Nephron (organoid): Measurements from ENCODE around the gene MILR1.

Experiments used
- H3K27ac Mint-ChIP-seq, 3 experiments: 2 replicates each; pipeline ENCODE4 v1.8.0; 2020; ENCODE audit warnings: mixed read lengths in 3 of 3, mild to moderate bottlenecking in 2 of 3, moderate library complexity in 1 of 3
- H3K27me3 Mint-ChIP-seq: 2 replicates; pipeline ENCODE4 v1.8.0; 2021; ENCODE audit warnings: low read depth, mild to moderate bottlenecking, moderate library complexity, mixed read lengths
- H3K36me3 Mint-ChIP-seq: 2 replicates; pipeline ENCODE4 v1.8.0; 2020; ENCODE audit warnings: low read depth, mixed read lengths
- H3K4me1 Mint-ChIP-seq: 2 replicates; pipeline ENCODE4 v1.8.0; 2020; ENCODE audit warnings: mixed read lengths
- H3K4me3 Mint-ChIP-seq, 3 experiments: 2 replicates each; pipeline ENCODE4 v1.8.0; 2020; ENCODE audit warnings: mild to moderate bottlenecking in 3 of 3, mixed read lengths in 3 of 3, moderate library complexity in 2 of 3
- H3K9me3 Mint-ChIP-seq: 2 replicates; pipeline ENCODE4 v1.8.0; 2020; ENCODE audit warnings: mixed read lengths
- TF ChIP-seq, protein P1 (sequence below), 3 experiments: fragments of 200-600 bp; sonication (generic); IDR thresholded peaks; one replicate each; pipeline ENCODE4 v1.5.0; 2021; ENCODE audit warnings: antibody characterized with exemption in 3 of 3; ENCODE audit not compliant: unreplicated experiment in 3 of 3

MILR1 gene, protein sequence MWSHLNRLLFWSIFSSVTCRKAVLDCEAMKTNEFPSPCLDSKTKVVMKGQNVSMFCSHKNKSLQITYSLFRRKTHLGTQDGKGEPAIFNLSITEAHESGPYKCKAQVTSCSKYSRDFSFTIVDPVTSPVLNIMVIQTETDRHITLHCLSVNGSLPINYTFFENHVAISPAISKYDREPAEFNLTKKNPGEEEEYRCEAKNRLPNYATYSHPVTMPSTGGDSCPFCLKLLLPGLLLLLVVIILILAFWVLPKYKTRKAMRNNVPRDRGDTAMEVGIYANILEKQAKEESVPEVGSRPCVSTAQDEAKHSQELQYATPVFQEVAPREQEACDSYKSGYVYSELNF

DNA sequence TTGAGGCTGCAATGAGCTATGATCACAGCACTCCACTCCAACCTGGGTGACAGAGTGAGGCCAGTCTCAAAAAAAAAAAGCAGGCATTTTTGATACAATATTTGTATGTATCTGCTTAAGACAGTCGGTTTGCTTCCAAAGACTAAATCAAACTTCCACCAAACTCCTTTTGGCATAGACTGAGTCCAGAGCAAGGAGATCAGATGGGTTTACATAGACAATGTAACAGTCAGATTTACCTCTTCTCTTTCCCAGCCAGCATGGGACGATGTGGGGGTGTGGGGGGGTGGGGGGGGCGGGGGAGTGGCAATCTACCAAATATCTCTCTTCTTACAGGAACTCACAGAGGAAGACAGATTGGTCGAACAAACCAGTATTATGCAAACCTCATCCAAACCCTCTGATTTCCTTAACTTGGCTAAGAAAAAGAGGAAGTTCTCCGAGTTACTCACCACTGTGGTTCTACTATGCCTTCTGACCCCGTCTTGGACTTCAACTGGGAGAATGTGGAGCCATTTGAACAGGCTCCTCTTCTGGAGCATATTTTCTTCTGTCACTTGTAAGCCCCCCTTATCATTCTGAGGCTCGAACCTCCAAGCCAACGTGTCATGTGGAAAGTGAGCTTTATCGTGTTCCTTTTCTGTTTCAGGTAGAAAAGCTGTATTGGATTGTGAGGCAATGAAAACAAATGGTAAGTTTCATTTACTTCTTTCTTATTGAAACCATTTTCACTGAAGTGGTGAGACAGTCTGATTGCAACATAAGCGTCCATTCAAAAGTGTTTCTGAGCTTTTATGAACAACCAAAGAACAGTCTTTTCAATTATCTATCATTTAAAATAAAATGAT is at the start of gene MILR1:
MILR1 (plus strand) TSS at position 451 of the 848 bp plus-strand sequence; CDS start at position 505, 54 bp downstream.
- no peaks in the 10 kb centered on the region for H3K9me3 Mint-ChIP-seq
- no peaks in the 10 kb centered on the region for H3K36me3 Mint-ChIP-seq
- TF ChIP-seq, protein P1, sequence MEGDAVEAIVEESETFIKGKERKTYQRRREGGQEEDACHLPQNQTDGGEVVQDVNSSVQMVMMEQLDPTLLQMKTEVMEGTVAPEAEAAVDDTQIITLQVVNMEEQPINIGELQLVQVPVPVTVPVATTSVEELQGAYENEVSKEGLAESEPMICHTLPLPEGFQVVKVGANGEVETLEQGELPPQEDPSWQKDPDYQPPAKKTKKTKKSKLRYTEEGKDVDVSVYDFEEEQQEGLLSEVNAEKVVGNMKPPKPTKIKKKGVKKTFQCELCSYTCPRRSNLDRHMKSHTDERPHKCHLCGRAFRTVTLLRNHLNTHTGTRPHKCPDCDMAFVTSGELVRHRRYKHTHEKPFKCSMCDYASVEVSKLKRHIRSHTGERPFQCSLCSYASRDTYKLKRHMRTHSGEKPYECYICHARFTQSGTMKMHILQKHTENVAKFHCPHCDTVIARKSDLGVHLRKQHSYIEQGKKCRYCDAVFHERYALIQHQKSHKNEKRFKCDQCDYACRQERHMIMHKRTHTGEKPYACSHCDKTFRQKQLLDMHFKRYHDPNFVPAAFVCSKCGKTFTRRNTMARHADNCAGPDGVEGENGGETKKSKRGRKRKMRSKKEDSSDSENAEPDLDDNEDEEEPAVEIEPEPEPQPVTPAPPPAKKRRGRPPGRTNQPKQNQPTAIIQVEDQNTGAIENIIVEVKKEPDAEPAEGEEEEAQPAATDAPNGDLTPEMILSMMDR (IDR thresholded peaks at IDR 0.05; ENCODE audit: unreplicated experiment in 3 of 3) = no peak
- H3K27ac Mint-ChIP-seq = peak within 1 kb of the TSS in 2 of 3 experiments; percentile 52 to 80
- peaks cover 4% of the 10 kb centered on the region for H3K4me1 Mint-ChIP-seq
- H3K4me3 Mint-ChIP-seq = peak within 1 kb of the TSS in 1 of 3 experiments; percentile 64
- H3K27me3 Mint-ChIP-seq = peaks cover 4% of the 10 kb centered on the region

DNA sequence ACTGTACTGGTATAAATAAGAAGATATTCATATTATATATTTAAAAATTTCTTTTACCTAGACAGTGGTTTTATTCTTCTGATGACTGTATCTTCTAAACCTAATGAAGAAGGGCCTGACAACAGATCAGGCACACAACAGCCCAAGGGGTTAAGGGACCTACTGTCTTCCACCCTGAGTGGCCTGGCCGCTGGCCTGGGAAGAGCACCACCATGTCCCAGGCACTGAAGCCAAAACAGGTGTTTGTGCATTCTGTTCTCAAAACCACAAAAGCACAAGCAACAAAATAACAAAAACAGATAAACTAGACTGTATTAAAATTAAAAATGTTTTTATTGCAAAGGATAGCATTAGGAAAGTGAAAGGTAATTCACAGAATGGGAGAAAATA is 49.2 kb upstream of the MILR1 start:
- H3K27ac Mint-ChIP-seq = no peak overlapping the region
- no peaks in the 10 kb centered on the region for H3K9me3 Mint-ChIP-seq
- H3K36me3 Mint-ChIP-seq = no peaks in the 10 kb centered on the region
- H3K4me3 Mint-ChIP-seq = no peak overlapping the region
- TF ChIP-seq, protein P1 (IDR thresholded peaks at IDR 0.05; ENCODE audit: unreplicated experiment in 3 of 3) = no peak
- H3K27me3 Mint-ChIP-seq = no peaks in the 10 kb centered on the region
- peaks cover 6% of the 10 kb centered on the region for H3K4me1 Mint-ChIP-seq

DNA sequence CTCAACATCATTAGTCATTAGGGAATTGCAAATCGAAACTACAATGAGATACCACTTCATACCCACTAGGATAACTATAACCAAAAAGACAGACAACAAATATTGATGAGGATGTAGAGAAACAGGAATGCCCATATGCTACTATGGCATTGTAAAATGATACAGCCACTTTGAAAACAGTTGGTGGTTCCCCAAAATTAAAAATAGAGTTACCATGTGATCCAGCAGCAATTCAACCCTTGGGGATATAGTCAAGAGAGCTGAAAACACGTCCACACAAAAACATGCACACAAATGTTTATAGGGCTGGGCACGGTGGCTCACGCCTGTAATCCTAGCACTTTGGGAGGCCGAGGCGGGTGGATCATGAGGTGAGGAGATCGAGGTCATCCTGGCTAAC is 48.3 kb upstream of the MILR1 start:
- H3K36me3 Mint-ChIP-seq = no peaks in the 10 kb centered on the region
- H3K4me3 Mint-ChIP-seq = no peak overlapping the region
- no peaks in the 10 kb centered on the region for H3K9me3 Mint-ChIP-seq
- H3K4me1 Mint-ChIP-seq = peaks cover 6% of the 10 kb centered on the region
- no peak overlapping the region for H3K27ac Mint-ChIP-seq
- TF ChIP-seq, protein P1 (IDR thresholded peaks at IDR 0.05; ENCODE audit: unreplicated experiment in 3 of 3) = no peak
- H3K27me3 Mint-ChIP-seq = no peaks in the 10 kb centered on the region

DNA sequence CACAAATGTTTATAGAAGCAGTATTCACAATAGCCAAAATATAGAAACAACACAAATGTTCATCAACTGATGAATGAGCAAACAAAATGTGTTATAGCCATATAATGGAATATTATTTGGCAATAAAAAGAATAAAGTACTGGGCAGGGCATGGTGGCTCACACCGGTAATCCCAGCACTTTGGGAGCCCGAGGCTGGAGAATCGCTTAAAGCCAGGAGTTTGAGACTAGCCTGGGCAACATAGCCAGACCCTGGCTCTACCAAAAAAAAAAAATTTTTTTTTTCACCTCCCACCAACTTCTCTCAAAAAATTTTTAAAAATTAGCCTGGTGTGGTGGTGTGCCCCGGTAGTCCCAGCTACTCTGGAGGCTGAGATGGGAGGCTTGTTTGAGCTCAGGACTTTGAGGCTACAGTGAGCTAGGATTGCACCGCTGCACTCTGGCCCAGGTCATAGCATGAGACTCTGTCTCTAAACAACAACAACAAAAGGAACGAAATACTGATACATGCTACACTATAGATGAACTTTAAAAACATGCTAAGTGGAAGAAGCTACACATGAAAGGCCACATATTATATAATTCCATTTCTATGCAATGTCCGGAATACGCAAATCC is 47.6 kb upstream of the MILR1 start:
- Mint-ChIP-seq H3K27ac (no peak overlapping the region), H3K27me3 (no peaks in the 10 kb centered on the region)
- TF ChIP-seq, protein P1 (IDR thresholded peaks at IDR 0.05; ENCODE audit: unreplicated experiment in 3 of 3) = no peak

DNA sequence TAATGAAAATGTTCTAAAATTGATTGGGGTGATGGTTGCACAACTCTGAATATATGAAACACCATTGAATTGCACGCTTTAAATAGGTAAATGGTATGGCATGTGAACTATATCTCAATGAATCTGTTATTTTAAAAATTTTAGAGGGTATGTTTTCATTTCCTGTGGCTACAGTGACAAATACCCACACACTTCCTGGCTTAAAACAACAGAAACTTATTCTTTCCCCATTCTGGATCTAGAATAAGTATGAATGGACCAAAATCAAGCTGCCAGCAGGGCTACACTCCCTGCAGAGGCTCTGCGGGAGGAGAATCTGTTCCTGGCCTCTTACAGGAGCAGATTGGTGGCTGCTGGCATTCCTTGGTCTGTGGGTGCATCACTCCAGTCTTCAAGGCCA is 47.0 kb upstream of the MILR1 start:
- H3K9me3 Mint-ChIP-seq = no peaks in the 10 kb centered on the region
- H3K4me3 Mint-ChIP-seq = no peak overlapping the region
- no peaks in the 10 kb centered on the region for H3K4me1 Mint-ChIP-seq
- TF ChIP-seq, protein P1 (IDR thresholded peaks at IDR 0.05; ENCODE audit: unreplicated experiment in 3 of 3) = no peak
- H3K36me3 Mint-ChIP-seq = no peaks in the 10 kb centered on the region
- no peak overlapping the region for H3K27ac Mint-ChIP-seq
- no peaks in the 10 kb centered on the region for H3K27me3 Mint-ChIP-seq

More for the DNA sequence above, 47.6 kb upstream of the MILR1 start:
- no peaks in the 10 kb centered on the region for H3K36me3 Mint-ChIP-seq
- H3K9me3 Mint-ChIP-seq = no peaks in the 10 kb centered on the region
- no peak overlapping the region for H3K4me3 Mint-ChIP-seq
- H3K4me1 Mint-ChIP-seq = no peaks in the 10 kb centered on the region
